HG02885 (cell line): Measurements from ENCODE around the gene DPEP1.
"Not testable (repeated sequence)": the region's sequence is repeated elsewhere in the genome, so short reads cannot be mapped to it uniquely, and the experiment has no call there.

Source experiments
- ATAC-seq: cut with Tn5 transposase; IDR thresholded peaks from one replicate; pipeline ENCODE4 v1.9.1; 2021; ENCODE audit warnings: mild to moderate bottlenecking; ENCODE audit not compliant: unreplicated experiment, poor library complexity

DPEP1 gene

GRCh38 chr16:89613231-89613953, at the start of gene DPEP1:
DPEP1 (plus strand) TSS chr16:89613642; CDS start chr16:89630411, 16,769 bp downstream.
- ATAC-seq = no peak

GRCh38 chr16:89564476-89565255, 48.8 kb upstream of the DPEP1 start:
- no peak for ATAC-seq

- no peak for ATAC-seq
Observed at GRCh38 chr16:89565256-89565505, 48.3 kb upstream of the DPEP1 start.

GRCh38 chr16:89565506-89566372, 47.7 kb upstream of the DPEP1 start:
- ATAC-seq = no peak

- ATAC-seq = no peak
Observed at GRCh38 chr16:89567656-89568594, 45.5 kb upstream of the DPEP1 start.

GRCh38 chr16:89569506-89570341, 43.7 kb upstream of the DPEP1 start:
- no peak for ATAC-seq

- no peak for ATAC-seq
Observed at GRCh38 chr16:89570342-89570923, 43.0 kb upstream of the DPEP1 start.

- ATAC-seq = not testable (repeated sequence)
Observed at GRCh38 chr16:89570983-89571598, 42.4 kb upstream of the DPEP1 start.

GRCh38 chr16:89571636-89572035, 41.8 kb upstream of the DPEP1 start:
- no peak for ATAC-seq

- no peak for ATAC-seq
Observed at GRCh38 chr16:89572073-89572484, 41.4 kb upstream of the DPEP1 start.

GRCh38 chr16:89572485-89573205, 40.8 kb upstream of the DPEP1 start:
- ATAC-seq = no peak

GRCh38 chr16:89573826-89574680, 39.4 kb upstream of the DPEP1 start:
- no peak for ATAC-seq

GRCh38 chr16:89574681-89575246, 38.7 kb upstream of the DPEP1 start:
- ATAC-seq = no peak

- no peak for ATAC-seq
Observed at GRCh38 chr16:89575247-89576152, 37.9 kb upstream of the DPEP1 start, which contains the start of gene CPNE7. CPNE7 (plus strand) TSS chr16:89575758; CDS start chr16:89575898, 140 bp downstream.
